Activated CD4-positive, alpha-beta memory T cell treated with anti-CD3 and anti-CD28 coated beads for 36 hours (primary cell): ENCODE data around the gene AKAIN1. TPM values are rescaled to one million over a fixed set of nuclear protein-coding genes. Genes with fewer than 3 reads are reported as not detected.

Experiments used
- CTCF ChIA-PET: fragments of 350-600 bp; sonication (Branson Sonifier 250); formaldehyde crosslinking; loops from one replicate; lab custom pipeline; 2021; ENCODE audit warnings: antibody characterized with exemption, inconsistent platforms; lab: Charles Lee
- POLR2A ChIA-PET: fragments of 350-600 bp; sonication (Branson Sonifier 250); formaldehyde crosslinking; loops from one replicate; lab custom pipeline; 2021; ENCODE audit warnings: antibody characterized with exemption; lab: Charles Lee
- DNase-seq: peaks from one replicate; pipeline ENCODE4 v3.0.0-alpha.2; 2020
- H3K27ac Mint-ChIP-seq: one replicate; pipeline ENCODE4 v1.8.0; 2021; ENCODE audit warnings: mixed read lengths
- H3K27me3 Mint-ChIP-seq: one replicate; pipeline ENCODE4 v1.8.0; 2021; ENCODE audit warnings: mixed read lengths
- H3K36me3 Mint-ChIP-seq: one replicate; pipeline ENCODE4 v1.8.0; 2021; ENCODE audit warnings: mixed read lengths
- H3K4me1 Mint-ChIP-seq: one replicate; pipeline ENCODE4 v1.8.0; 2021; ENCODE audit warnings: low read depth, mixed read lengths
- H3K4me3 Mint-ChIP-seq: one replicate; pipeline ENCODE4 v1.8.0; 2021; ENCODE audit warnings: mild to moderate bottlenecking, mixed read lengths
- H3K9me3 Mint-ChIP-seq: one replicate; pipeline ENCODE4 v1.8.0; 2021; ENCODE audit warnings: mixed read lengths
- intact Hi-C: fragments of 100-400 bp; cut with micrococcal nuclease; formaldehyde crosslinking; loops from one replicate; pipeline ENCODE4 v1.15.1; 2023
- total RNA-seq, 2 experiments: library from RNA; stranded (reverse); gene quantifications; one replicate each; pipeline ENCODE4 v1.2.3, GENCODE V29; 2021

The AKAIN1 gene
- total RNA-seq: not detected

GRCh38 chr18:5197032-5197434 is at the start of gene AKAIN1:
TSS of gene AKAIN1 (minus strand) at chr18:5197257. CDS start at chr18:5197053, 204 bp downstream.
- no peaks in the 10 kb centered on the region for H3K36me3 Mint-ChIP-seq
- peaks cover 10% of the 10 kb centered on the region for H3K4me1 Mint-ChIP-seq
- H3K27me3 Mint-ChIP-seq: peaks cover 60% of the 10 kb centered on the region
- no peak within 1 kb of the TSS for H3K27ac Mint-ChIP-seq
- no peak within 1 kb of the TSS for H3K4me3 Mint-ChIP-seq
- ChIA-PET CTCF (no interaction called here), POLR2A (no interaction called here)
- H3K9me3 Mint-ChIP-seq: no peaks in the 10 kb centered on the region
- peak; percentile 26 for DNase-seq
- intact Hi-C loops: no loop called here

GRCh38 chr18:5244941-5245340 is 47.9 kb upstream of the AKAIN1 start:
- Mint-ChIP-seq H3K9me3 (no peaks in the 10 kb centered on the region), H3K4me1 (peaks cover 20% of the 10 kb centered on the region), H3K4me3 (no peak overlapping the region), H3K27ac (no peak overlapping the region), H3K27me3 (no peaks in the 10 kb centered on the region), H3K36me3 (peaks cover 49% of the 10 kb centered on the region)
- ChIA-PET POLR2A (interaction anchor here (1.4 kb wide), 1 partner anchor 8 kb away, joined by 6 read pairs; no protein-coding TSS in a partner anchor), CTCF (no interaction called here)
- no peak for DNase-seq
- intact Hi-C loops: no loop called here

DNA sequence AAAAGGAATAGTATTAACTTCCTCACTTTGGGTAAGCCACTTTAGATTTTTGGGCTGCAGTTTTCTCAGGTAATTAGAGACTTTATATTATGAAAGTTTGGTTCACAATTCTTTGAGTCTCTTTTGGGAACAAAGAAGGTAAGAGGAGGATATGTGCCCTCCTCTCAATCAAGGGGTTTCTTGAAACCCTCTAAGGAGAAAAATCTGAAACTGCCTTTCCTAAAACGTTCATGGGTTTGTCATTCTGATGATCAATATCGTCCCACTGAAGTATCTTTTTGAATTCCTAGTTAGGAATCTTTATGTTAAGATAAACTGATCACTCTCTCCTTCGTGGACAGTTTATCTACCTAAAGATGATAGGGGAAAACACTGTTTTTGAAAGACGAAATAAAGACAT is 42.4 kb upstream of the AKAIN1 start:
- intact Hi-C loops: no loop called here
- H3K27me3 Mint-ChIP-seq: no peaks in the 10 kb centered on the region
- H3K36me3 Mint-ChIP-seq: peaks cover 46% of the 10 kb centered on the region
- H3K4me3 Mint-ChIP-seq: peak overlapping the region; percentile 63
- ChIA-PET CTCF (no interaction called here), POLR2A (no interaction called here)
- H3K4me1 Mint-ChIP-seq: peaks cover 27% of the 10 kb centered on the region
- H3K27ac Mint-ChIP-seq: no peak overlapping the region
- no peak for DNase-seq
- no peaks in the 10 kb centered on the region for H3K9me3 Mint-ChIP-seq

DNA sequence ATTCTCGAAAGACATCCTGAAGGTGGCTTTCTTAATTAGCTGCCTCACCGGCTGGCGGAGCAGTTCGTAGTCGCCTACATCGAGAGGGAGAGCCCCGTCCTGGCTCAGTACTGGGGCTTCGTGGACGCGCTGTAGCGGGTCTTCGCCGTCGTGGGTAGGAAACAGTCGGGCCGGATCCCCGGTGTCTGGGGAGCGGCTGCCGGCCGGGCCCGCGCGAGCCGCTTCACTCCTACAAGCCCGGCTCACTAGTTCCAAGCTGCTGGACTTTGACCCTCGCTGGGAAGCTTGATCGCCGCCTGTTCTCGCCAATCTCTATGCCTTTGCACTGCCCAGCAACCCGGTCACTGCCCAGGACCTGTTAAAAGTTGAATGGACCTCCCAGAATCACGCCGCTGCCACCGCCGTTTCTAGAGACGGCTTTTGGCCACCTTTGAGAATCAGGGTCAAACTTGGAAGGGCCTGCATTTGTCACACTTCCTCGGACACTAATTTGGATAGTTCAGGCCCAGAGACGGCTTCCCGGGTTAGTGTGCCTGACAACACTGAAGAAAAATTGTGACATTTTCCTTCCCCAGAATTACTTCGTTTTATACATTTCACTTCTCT is 41.4 kb upstream of the AKAIN1 start:
- Mint-ChIP-seq H3K4me3 (peak overlapping the region; percentile 90), H3K36me3 (peaks cover 37% of the 10 kb centered on the region), H3K27ac (peak overlapping the region; percentile 95), H3K9me3 (no peaks in the 10 kb centered on the region), H3K4me1 (peaks cover 27% of the 10 kb centered on the region), H3K27me3 (no peaks in the 10 kb centered on the region)
- ChIA-PET CTCF (interaction anchor here (1.5 to 2.4 kb wide), 3 partner anchors 23 to 58 kb away, joined by 4 to 15 read pairs (median 12); partner anchors contain the start of gene ZBTB14), POLR2A (interaction anchor here (0.6 to 3.7 kb wide), 3 partner anchors 44 to 57 kb away, joined by 3 to 117 read pairs (median 3); partner anchors contain the start of gene ZBTB14)
- intact Hi-C loops: loop anchor here (1.0 kb wide), 1 partner anchor 58 kb away; no protein-coding TSS in a partner anchor
- DNase-seq: peak; percentile 49

DNA sequence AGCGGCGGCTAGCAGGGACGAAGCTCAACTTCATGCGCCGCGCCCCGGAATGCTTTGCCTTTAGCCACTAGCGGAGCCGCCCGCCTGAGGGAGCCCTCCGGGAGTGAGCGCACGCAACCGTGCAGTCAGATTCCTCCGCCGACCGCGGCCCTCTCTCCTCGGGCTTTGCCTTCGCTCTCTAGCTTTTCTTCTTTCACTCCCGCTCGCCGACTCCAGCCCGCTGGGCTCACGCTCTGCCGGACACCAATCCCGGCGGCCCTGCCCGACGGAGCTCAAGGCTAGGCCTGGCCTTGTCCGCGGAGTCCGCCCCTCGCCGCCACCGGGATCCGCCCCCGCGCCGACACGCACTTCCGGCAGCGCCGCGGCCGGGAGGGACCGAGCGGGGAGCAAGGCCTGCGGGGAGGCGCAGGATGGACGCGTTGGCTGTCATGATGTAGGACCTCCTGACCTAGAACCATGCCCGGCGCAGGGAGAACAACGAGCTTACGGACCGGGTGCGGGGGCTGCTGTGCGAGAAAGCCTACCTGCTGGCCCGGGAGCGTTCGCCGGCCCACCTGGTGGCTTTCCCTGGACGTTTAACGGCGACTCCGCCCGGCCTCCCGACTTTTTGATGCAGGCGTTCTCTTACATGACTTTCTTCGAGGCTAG is 40.8 kb upstream of the AKAIN1 start:
- peak overlapping the region; percentile 90 for H3K4me3 Mint-ChIP-seq
- peak overlapping the region; percentile 95 for H3K27ac Mint-ChIP-seq
- ChIA-PET CTCF (interaction anchor here (0.6 to 2.4 kb wide), 7 partner anchors 9 to 180 kb away, joined by 3 to 15 read pairs (median 4); partner anchors contain the start of gene ZBTB14), POLR2A (interaction anchor here (0.6 to 3.7 kb wide), 5 partner anchors 8 to 72 kb away, joined by 3 to 117 read pairs (median 3); partner anchors contain the start of gene ZBTB14)
- peaks cover 33% of the 10 kb centered on the region for H3K36me3 Mint-ChIP-seq
- H3K27me3 Mint-ChIP-seq: no peaks in the 10 kb centered on the region
- no peaks in the 10 kb centered on the region for H3K9me3 Mint-ChIP-seq
- peaks cover 27% of the 10 kb centered on the region for H3K4me1 Mint-ChIP-seq
- intact Hi-C loops: loop anchor here (1.0 kb wide), 3 partner anchors 23 to 72 kb away; no protein-coding TSS in a partner anchor
- DNase-seq: peak; percentile 89

- no peak for DNase-seq
- H3K27me3 Mint-ChIP-seq: peaks cover 5% of the 10 kb centered on the region
- no peaks in the 10 kb centered on the region for H3K9me3 Mint-ChIP-seq
- intact Hi-C loops: loop anchor here (1.0 kb wide), 2 partner anchors 22 to 73 kb away; no protein-coding TSS in a partner anchor
- ChIA-PET POLR2A (interaction anchor here (0.8 to 3.7 kb wide), 4 partner anchors 9 to 73 kb away, joined by 3 to 117 read pairs (median 4); partner anchors contain the start of gene ZBTB14), CTCF (interaction anchor here (0.6 to 2.4 kb wide), 8 partner anchors 9 to 179 kb away, joined by 3 to 15 read pairs (median 4); partner anchors contain the start of gene ZBTB14)
- peak overlapping the region; percentile 95 for H3K27ac Mint-ChIP-seq
- peak overlapping the region; percentile 90 for H3K4me3 Mint-ChIP-seq
- peaks cover 27% of the 10 kb centered on the region for H3K36me3 Mint-ChIP-seq
- H3K4me1 Mint-ChIP-seq: peaks cover 22% of the 10 kb centered on the region
These were observed 40.1 kb upstream of the AKAIN1 start for GRCh38 chr18:5237083-5237722.

- Mint-ChIP-seq H3K27me3 (peaks cover 10% of the 10 kb centered on the region), H3K4me1 (peaks cover 9% of the 10 kb centered on the region), H3K36me3 (no peaks in the 10 kb centered on the region), H3K4me3 (no peak overlapping the region), H3K9me3 (no peaks in the 10 kb centered on the region), H3K27ac (no peak overlapping the region)
- POLR2A ChIA-PET: no interaction called here
- intact Hi-C loops: loop anchor here (1.0 kb wide), 1 partner anchor 23 kb away; no protein-coding TSS in a partner anchor
- no peak for DNase-seq
- CTCF ChIA-PET: interaction anchor here (1.7 kb wide), 1 partner anchor 23 kb away, joined by 4 read pairs; no protein-coding TSS in a partner anchor
These were observed 17.7 kb upstream of the AKAIN1 start for GRCh38 chr18:5214583-5215351.

DNA sequence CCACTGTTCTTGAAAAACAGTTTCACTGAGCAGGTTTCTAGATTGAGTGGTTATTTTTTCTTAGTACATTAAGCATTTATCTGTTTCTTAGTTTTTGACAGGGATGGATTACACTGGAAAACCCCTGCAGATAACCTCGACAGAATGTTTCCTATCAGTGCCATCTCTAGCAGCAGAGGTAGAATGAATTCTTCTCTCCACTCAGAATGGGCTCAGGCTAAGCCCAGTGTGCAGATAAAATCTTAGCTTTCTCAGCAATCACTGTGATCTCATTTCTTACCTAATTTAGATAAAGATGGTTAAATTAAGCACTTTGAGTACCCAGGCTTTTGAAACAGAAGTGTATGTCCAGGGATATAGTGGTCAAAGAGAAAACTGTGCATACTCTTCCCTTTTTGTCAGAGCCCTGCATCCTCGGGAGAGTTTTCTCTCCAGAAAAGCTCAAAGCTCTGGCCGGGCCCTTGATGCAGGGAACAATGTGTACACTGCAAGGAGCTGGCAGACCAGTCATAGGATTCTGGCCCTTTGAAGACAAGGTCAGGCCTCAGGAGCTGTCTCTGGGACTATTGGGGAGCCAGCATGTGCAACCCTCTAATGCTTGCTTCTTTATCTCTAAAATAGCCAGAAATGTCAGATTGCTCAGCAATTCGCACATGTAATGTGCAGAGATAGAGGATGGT is 10.6 kb upstream of the AKAIN1 start:
- Mint-ChIP-seq H3K4me1 (no peaks in the 10 kb centered on the region), H3K27ac (no peak overlapping the region), H3K36me3 (no peaks in the 10 kb centered on the region), H3K9me3 (no peaks in the 10 kb centered on the region), H3K4me3 (no peak overlapping the region), H3K27me3 (peaks cover 6% of the 10 kb centered on the region)
- intact Hi-C loops: no loop called here
- no peak for DNase-seq
- CTCF ChIA-PET: no interaction called here
- POLR2A ChIA-PET: no interaction called here

GRCh38 chr18:5198311-5198710 is 1.3 kb upstream of the AKAIN1 start:
- H3K4me3 Mint-ChIP-seq: no peak overlapping the region
- no peaks in the 10 kb centered on the region for H3K9me3 Mint-ChIP-seq
- CTCF ChIA-PET: no interaction called here
- peaks cover 58% of the 10 kb centered on the region for H3K27me3 Mint-ChIP-seq
- intact Hi-C loops: no loop called here
- no peak for DNase-seq
- no peaks in the 10 kb centered on the region for H3K36me3 Mint-ChIP-seq
- POLR2A ChIA-PET: no interaction called here
- H3K27ac Mint-ChIP-seq: no peak overlapping the region
- H3K4me1 Mint-ChIP-seq: peaks cover 10% of the 10 kb centered on the region

DNA sequence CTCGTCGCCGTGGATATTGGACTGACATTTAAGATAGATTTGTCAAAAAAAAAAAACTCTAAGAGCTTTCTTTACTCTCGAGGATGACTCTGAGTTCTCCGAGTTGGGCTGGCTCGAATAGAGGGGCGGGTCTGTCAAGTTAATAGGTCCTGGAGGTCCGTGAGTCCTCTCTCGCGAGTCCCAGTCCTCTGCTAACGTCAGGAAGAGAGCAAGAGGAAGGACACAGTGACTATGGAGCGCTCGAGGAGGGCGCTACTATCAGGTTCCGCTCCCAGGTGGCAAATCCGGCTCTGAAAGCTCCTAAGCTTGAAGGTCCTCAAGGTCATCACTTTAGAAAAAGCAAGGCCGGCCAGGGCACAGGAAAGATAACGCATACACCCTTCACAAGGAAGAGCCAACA is 404 bp upstream of the AKAIN1 start:
- no peak for DNase-seq
- POLR2A ChIA-PET: no interaction called here
- H3K27ac Mint-ChIP-seq: no peak overlapping the region
- intact Hi-C loops: no loop called here
- H3K4me1 Mint-ChIP-seq: peaks cover 10% of the 10 kb centered on the region
- CTCF ChIA-PET: no interaction called here
- H3K9me3 Mint-ChIP-seq: no peaks in the 10 kb centered on the region
- H3K4me3 Mint-ChIP-seq: no peak overlapping the region
- no peaks in the 10 kb centered on the region for H3K36me3 Mint-ChIP-seq
- H3K27me3 Mint-ChIP-seq: peaks cover 58% of the 10 kb centered on the region
